ENCODE measurements around the gene RAD50.

RAD50 gene

GRCh38 chr5:132655821-132656773 is 99.3 kb downstream of the RAD50 start:
- Histone ChIP-seq H4K91ac (ENCODE audit: low read length) (peak overlapping the region; percentile 40), H3K27ac (ENCODE audit: low read length, poor library complexity, severe bottlenecking) (no peak overlapping the region), H3K14ac (ENCODE audit: low read length in 2 of 2) (peak overlapping the region in 1 of 2 experiments; percentile 83), H3K18ac (ENCODE audit: low read depth in 1 of 2, low read length in 2 of 2) (peak overlapping the region; percentile 4 to 66), H3K4ac (ENCODE audit: low read depth in 1 of 2, low read length in 2 of 2) (no peak overlapping the region), H3K27me3 (ENCODE audit: control insufficient read depth in 1 of 2, insufficient read depth in 1 of 2, low read length in 2 of 2) (peaks cover 21 to 45% of the 10 kb centered on the region in 2 experiments), H3K9me3 (ENCODE audit: control insufficient read depth, low read length) (no peaks in the 10 kb centered on the region), H2AK5ac (ENCODE audit: low read length, severe bottlenecking) (no peak overlapping the region), H3K4me2 (ENCODE audit: low read length, poor library complexity, severe bottlenecking) (peak overlapping the region; percentile 96), H3K4me1 (ENCODE audit: control insufficient read depth, insufficient read depth, low read depth, low read length) (peaks cover 16% of the 10 kb centered on the region), H2BK120ac (ENCODE audit: low read depth, low read length) (no peak overlapping the region), H4K8ac (ENCODE audit: low read length) (peak overlapping the region; percentile 76), H2AFZ (ENCODE audit: low read depth, low read length) (peak overlapping the region; percentile 74), H3K36me3 (ENCODE audit: control insufficient read depth in 1 of 2, insufficient read depth in 2 of 2, low read depth in 1 of 2, low read length in 2 of 2) (peaks cover 0 to 2% of the 10 kb centered on the region in 2 experiments), H2BK12ac (ENCODE audit: low read length in 2 of 2) (no peak overlapping the region), H2BK15ac (ENCODE audit: low read depth, poor library complexity, severe bottlenecking) (peak overlapping the region; percentile 63), H3K79me1 (replicated peaks; ENCODE audit: low read length, poor library complexity, severe bottlenecking) (no peaks in the 10 kb centered on the region), H3K23ac (ENCODE audit: low read length in 2 of 2) (peak overlapping the region in 1 of 2 experiments; percentile 38), H3K9ac (ENCODE audit: low read length) (peak overlapping the region; percentile 48), H3K4me3 (ENCODE audit: insufficient read depth in 1 of 2, low read depth in 1 of 2, low read length in 2 of 2) (peak overlapping the region; percentile 56 to 72), H2BK5ac (ENCODE audit: low read depth, low read length, poor library complexity, severe bottlenecking) (no peak overlapping the region)
- DNase-seq = peak; percentile 18
- 8% methylated on average over 72 of the region's 92 CpGs for WGBS

GRCh38 chr5:132656774-132657355 is 100.1 kb downstream of the RAD50 start:
- Histone ChIP-seq H3K4ac (ENCODE audit: low read depth in 1 of 2, low read length in 2 of 2) (no peak overlapping the region), H2AK5ac (ENCODE audit: low read length, severe bottlenecking) (no peak overlapping the region), H2BK15ac (ENCODE audit: low read depth, poor library complexity, severe bottlenecking) (no peak overlapping the region), H3K9me3 (ENCODE audit: control insufficient read depth, low read length) (no peaks in the 10 kb centered on the region), H3K4me1 (ENCODE audit: control insufficient read depth, insufficient read depth, low read depth, low read length) (peaks cover 19% of the 10 kb centered on the region), H3K79me1 (replicated peaks; ENCODE audit: low read length, poor library complexity, severe bottlenecking) (no peaks in the 10 kb centered on the region), H2BK5ac (ENCODE audit: low read depth, low read length, poor library complexity, severe bottlenecking) (no peak overlapping the region), H4K91ac (ENCODE audit: low read length) (peak overlapping the region; percentile 40), H2BK120ac (ENCODE audit: low read depth, low read length) (no peak overlapping the region), H2BK12ac (ENCODE audit: low read length in 2 of 2) (no peak overlapping the region), H3K27ac (ENCODE audit: low read length, poor library complexity, severe bottlenecking) (no peak overlapping the region), H3K18ac (ENCODE audit: low read depth in 1 of 2, low read length in 2 of 2) (peak overlapping the region in 1 of 2 experiments; percentile 4), H3K4me2 (ENCODE audit: low read length, poor library complexity, severe bottlenecking) (peak overlapping the region; percentile 96), H4K8ac (ENCODE audit: low read length) (peak overlapping the region; percentile 12), H3K9ac (ENCODE audit: low read length) (peak overlapping the region; percentile 48), H3K23ac (ENCODE audit: low read length in 2 of 2) (no peak overlapping the region), H2AFZ (ENCODE audit: low read depth, low read length) (no peak overlapping the region), H3K14ac (ENCODE audit: low read length in 2 of 2) (no peak overlapping the region), H3K36me3 (ENCODE audit: control insufficient read depth in 1 of 2, insufficient read depth in 2 of 2, low read depth in 1 of 2, low read length in 2 of 2) (peaks cover 0 to 2% of the 10 kb centered on the region in 2 experiments), H3K4me3 (ENCODE audit: insufficient read depth in 1 of 2, low read depth in 1 of 2, low read length in 2 of 2) (peak overlapping the region; percentile 19 to 72), H3K27me3 (ENCODE audit: control insufficient read depth in 1 of 2, insufficient read depth in 1 of 2, low read length in 2 of 2) (peaks cover 21 to 45% of the 10 kb centered on the region in 2 experiments)
- WGBS = 72% methylated on average over 8 of the region's 12 CpGs
- no peak for DNase-seq

DNA sequence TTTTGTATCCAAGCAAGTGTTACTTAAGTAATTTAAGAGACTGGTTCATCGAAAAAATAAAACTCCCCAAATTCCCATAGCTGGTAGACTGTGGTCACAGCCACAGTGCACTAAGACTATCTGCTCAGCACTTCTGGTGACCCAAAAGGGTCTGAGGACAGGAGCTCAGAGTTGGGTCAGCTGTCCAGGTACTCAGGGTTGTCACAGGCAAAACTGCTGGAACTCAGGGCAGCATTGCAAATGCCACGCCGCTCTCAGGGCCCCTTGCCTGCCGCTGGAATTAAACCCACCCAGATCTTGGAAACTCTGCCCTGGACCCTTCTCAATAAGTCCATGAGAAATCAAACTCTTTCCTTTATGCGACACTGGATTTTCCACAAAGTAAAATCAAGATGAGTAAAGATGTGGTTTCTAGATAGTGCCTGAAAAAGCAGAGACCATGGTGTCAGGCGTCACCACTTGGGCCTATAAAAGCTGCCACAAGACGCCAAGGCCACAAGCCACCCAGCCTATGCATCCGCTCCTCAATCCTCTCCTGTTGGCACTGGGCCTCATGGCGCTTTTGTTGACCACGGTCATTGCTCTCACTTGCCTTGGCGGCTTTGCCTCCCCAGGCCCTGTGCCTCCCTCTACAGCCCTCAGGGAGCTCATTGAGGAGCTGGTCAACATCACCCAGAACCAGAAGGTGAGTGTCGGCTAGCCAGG is 101.1 kb downstream of the RAD50 start, which contains the start of gene IL13:
IL13 (plus strand) TSS at position 498 of the 705 bp plus-strand sequence; CDS start at position 512, 14 bp downstream.
- DNase-seq = no peak
- Histone ChIP-seq H3K4me2 (ENCODE audit: low read length, poor library complexity, severe bottlenecking) (no peak within 1 kb of the TSS), H3K4me1 (ENCODE audit: control insufficient read depth, insufficient read depth, low read depth, low read length) (peaks cover 20% of the 10 kb centered on the region), H3K36me3 (ENCODE audit: control insufficient read depth in 1 of 2, insufficient read depth in 2 of 2, low read depth in 1 of 2, low read length in 2 of 2) (peaks cover 0 to 2% of the 10 kb centered on the region in 2 experiments), H3K9me3 (ENCODE audit: control insufficient read depth, low read length) (no peaks in the 10 kb centered on the region), H3K4ac (ENCODE audit: low read depth in 1 of 2, low read length in 2 of 2) (no peak within 1 kb of the TSS), H4K91ac (ENCODE audit: low read length) (no peak within 1 kb of the TSS), H2BK12ac (ENCODE audit: low read length in 2 of 2) (no peak within 1 kb of the TSS), H2BK5ac (ENCODE audit: low read depth, low read length, poor library complexity, severe bottlenecking) (no peak within 1 kb of the TSS), H2BK15ac (ENCODE audit: low read depth, poor library complexity, severe bottlenecking) (no peak within 1 kb of the TSS), H3K23ac (ENCODE audit: low read length in 2 of 2) (no peak within 1 kb of the TSS), H3K4me3 (ENCODE audit: insufficient read depth in 1 of 2, low read depth in 1 of 2, low read length in 2 of 2) (no peak within 1 kb of the TSS), H3K27ac (ENCODE audit: low read length, poor library complexity, severe bottlenecking) (no peak within 1 kb of the TSS), H3K9ac (ENCODE audit: low read length) (no peak within 1 kb of the TSS), H3K14ac (ENCODE audit: low read length in 2 of 2) (peak within 1 kb of the TSS in 1 of 2 experiments; percentile 82), H2AFZ (ENCODE audit: low read depth, low read length) (no peak within 1 kb of the TSS), H2BK120ac (ENCODE audit: low read depth, low read length) (no peak within 1 kb of the TSS), H3K18ac (ENCODE audit: low read depth in 1 of 2, low read length in 2 of 2) (no peak within 1 kb of the TSS), H3K79me1 (replicated peaks; ENCODE audit: low read length, poor library complexity, severe bottlenecking) (no peaks in the 10 kb centered on the region), H2AK5ac (ENCODE audit: low read length, severe bottlenecking) (no peak within 1 kb of the TSS), H4K8ac (ENCODE audit: low read length) (no peak within 1 kb of the TSS), H3K27me3 (ENCODE audit: control insufficient read depth in 1 of 2, insufficient read depth in 1 of 2, low read length in 2 of 2) (peaks cover 21 to 41% of the 10 kb centered on the region in 2 experiments)
- 95% methylated on average over 12 of the region's 12 CpGs for WGBS
